Measurements from ENCODE around the gene NBPF12.
A peak's percentile ranks its signal among the peaks of the same experiment; 100 is the strongest.
"Not testable (repeated sequence)": the region's sequence is repeated elsewhere in the genome, so short reads cannot be mapped to it uniquely, and the experiment has no call there.

Gene NBPF12, protein sequence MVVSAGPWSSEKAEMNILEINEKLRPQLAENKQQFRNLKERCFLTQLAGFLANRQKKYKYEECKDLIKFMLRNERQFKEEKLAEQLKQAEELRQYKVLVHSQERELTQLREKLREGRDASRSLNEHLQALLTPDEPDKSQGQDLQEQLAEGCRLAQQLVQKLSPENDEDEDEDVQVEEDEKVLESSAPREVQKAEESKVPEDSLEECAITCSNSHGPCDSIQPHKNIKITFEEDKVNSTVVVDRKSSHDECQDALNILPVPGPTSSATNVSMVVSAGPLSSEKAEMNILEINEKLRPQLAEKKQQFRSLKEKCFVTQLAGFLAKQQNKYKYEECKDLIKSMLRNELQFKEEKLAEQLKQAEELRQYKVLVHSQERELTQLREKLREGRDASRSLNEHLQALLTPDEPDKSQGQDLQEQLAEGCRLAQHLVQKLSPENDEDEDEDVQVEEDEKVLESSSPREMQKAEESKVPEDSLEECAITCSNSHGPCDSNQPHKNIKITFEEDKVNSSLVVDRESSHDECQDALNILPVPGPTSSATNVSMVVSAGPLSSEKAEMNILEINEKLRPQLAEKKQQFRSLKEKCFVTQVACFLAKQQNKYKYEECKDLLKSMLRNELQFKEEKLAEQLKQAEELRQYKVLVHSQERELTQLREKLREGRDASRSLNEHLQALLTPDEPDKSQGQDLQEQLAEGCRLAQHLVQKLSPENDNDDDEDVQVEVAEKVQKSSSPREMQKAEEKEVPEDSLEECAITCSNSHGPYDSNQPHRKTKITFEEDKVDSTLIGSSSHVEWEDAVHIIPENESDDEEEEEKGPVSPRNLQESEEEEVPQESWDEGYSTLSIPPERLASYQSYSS (N-terminal part only)

DNA sequence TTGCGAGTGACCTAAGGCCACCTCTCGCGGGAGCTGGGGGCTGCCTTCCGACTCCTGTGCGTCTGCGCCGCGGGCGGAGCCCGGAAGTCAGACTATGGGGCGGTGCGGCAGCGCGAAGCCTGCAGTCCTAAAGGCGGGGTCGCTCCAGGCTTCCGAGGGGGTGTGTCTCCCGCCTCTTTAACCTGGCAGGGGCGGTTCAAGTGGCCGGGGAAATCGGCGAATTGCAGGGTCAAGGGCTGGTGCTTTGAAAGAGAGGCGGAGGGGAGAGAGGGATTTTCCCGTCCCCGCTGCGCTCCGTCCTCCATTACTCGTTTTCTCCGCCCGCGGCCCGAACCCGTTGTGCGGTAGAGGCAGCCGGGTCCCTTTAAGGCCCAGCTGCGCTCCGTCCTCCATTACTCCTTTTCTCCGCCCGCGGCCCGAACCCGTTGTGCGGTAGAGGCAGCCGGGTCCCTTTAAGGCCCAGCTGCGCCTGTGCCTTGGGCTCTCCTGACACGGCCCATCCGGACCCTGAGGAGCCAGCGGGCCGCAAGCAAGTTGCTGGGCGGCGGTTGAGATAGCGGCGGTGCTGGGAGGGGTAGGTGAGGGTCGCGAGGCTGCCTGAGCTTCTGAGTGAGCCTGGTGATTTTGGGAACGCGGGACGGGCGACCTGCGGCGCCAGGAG, at the start of gene NBPF12:
Gene NBPF12 (plus strand): TSS at position 83 of the 661 bp plus-strand sequence. CDS start 21,820 bp downstream, outside the sequence.
- DNase-seq (ENCODE audit: low read depth, low spot score) = peak; percentile 59

DNA sequence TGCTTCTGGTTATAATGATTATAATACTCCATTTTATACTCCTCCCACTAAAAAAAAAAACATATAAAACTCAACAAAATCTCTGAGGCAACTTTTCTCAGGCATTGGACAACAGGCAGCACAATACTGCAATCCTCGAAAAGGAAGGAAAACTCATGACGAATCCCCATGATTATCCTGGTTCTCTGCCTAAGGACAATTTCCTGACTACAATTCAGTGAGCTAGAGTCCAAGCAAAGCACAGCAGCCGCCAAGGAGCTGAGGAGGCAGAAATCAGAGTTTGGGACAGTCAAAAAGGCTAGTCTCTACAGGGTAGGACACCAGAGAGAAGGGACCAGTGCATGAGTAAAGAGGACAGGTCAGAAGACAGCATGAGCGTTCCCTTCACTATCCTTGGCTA, 46.8 kb upstream of the NBPF12 start:
- not testable (repeated sequence) for DNase-seq (ENCODE audit: low read depth, low spot score)

DNA sequence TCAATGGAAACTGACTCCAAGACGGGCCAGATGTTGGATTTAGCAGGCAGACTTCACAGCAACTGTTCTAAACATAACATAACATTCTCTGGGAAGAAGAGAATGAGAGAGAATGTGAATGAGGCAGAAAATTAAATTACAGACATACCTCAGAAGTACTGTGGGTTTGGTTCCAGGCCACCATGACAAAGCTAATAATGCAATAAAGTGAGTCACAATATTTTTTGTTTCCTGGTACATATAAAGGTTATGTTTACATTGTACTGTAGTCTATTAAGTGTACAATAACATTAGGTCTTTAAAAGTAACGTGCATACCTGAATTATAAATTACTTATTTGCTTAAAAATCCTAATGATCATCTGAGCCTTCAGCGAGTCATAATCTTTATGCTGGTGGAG, 45.8 kb upstream of the NBPF12 start:
- not testable (repeated sequence) for DNase-seq (ENCODE audit: low read depth, low spot score)

DNA sequence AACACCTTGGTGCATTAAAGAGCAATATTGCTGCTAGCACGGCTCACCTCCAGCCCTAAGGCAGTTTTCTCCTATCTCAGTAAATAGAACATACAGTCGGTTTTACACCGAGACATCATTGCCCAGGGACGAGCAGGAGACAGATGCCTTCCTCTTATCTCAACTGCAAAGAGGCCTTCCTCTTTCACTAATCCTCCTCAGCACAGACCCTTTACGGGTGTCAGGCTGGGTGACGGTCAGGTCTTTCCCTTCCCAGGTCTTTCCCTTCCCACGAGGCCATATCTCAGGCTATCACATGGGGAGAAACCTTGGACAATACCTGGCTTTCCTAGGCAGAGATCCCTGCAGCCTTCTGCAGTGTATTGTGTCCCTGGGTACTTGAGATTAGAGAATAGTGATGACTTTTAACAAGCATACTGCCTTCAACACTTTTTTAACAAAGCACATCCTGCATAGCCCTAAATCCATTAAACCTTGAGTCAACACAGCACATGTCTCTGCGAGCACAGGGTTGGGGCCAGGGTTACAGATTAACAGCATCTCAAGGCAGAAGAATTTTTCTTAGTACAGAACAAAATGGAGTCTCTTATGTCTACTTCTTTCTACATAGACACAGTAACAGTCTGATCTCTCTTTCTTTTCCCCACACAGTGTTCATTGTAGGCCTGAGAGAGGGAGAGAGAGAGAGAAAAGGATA, 30.4 kb upstream of the NBPF12 start:
- DNase-seq (ENCODE audit: low read depth, low spot score) = not testable (repeated sequence)

DNA sequence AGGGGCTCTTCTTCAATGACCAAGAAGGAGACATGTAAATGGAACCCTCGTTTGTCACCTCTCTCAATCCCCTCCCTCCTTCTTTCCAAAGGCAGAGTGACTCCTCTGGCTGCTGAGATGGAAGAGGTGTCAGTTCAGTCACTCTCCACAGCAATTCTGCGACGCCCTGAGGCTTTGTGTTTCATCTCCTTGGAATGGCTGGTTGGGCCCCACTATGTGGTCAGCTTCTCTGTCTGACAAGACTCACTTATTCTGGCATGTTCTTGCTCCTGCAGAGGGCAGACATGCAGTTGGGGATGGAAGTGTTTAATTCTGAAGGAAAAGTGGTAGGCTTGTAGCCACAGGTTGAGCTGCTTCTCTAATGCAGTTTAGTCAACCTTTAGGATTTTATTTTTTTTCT, 25.1 kb upstream of the NBPF12 start:
- not testable (repeated sequence) for DNase-seq (ENCODE audit: low read depth, low spot score)

DNA sequence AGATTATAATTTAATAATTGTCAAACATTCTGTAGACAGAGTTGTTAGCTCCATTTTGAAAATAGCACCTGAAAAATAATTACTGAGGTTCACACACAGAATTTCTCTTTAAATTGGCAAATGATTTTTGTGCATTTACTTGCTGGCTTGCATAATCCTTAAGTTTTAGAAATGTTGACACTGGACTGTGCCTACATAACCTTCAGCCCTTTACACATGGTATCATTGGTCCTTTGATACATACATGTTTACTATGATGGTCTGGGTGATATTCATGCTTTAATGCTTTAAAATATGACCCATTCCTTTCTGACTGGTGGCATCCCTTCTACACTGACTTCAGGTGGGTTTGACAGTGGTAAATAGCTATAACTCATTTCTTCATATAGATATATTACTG, 17.3 kb upstream of the NBPF12 start:
- DNase-seq (ENCODE audit: low read depth, low spot score) = not testable (repeated sequence)

DNA sequence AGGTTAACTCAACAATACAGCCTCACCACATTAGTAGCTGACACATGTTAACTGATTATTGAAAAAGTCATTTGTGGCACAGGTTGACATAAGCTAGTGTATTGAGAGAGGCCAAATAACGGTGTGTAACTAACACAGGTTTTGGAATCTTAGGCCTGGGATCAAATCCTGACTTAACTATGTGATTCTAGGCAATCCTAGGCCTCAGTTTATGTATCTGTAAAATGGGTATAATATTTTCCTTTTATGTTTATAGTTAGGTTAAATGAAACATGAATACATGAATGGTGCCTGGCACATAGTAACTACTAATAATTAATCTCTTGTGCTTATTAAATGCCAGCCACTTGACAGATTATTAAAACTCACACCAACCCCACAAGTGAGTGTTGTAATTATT, 15.5 kb upstream of the NBPF12 start:
- not testable (repeated sequence) for DNase-seq (ENCODE audit: low read depth, low spot score)

DNA sequence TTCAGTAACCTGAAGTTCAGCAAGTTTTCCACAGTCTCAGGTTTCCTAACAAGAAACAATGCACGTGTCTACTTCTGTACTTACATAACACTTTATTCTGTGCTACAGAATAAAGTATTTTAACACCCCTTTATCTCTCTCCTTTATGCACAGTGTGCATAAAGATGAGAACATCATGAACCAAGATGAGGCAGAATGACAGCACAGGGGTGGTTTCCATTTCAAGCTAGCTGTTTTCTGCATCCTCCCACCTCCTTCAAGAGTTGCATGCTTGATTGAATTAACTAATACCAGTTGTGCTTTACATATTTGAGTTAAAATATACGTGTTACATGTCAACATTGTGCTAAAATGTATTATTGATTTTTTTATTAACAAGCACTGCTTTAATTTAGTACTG, 14.0 kb upstream of the NBPF12 start:
- DNase-seq (ENCODE audit: low read depth, low spot score) = not testable (repeated sequence)

DNA sequence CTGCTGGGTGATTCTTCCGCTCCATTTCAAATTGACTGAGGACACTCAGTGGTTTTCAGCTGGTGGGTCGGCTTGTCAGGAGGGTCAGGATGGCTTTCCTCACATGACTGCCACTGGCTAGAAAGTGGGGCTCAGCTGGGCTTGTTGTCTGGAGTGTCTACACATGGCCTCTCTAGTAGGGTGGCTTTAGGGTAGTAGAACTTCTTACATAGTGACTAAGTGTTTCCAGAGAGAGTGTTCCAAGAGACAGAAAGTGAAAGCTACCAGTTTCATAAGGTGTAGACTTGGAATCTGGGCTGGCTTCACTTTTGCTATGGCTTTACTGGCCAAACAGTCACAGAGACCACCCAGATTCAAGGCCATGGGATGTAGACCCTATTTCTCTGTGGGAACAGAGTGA, 11.7 kb upstream of the NBPF12 start:
- not testable (repeated sequence) for DNase-seq (ENCODE audit: low read depth, low spot score)

DNA sequence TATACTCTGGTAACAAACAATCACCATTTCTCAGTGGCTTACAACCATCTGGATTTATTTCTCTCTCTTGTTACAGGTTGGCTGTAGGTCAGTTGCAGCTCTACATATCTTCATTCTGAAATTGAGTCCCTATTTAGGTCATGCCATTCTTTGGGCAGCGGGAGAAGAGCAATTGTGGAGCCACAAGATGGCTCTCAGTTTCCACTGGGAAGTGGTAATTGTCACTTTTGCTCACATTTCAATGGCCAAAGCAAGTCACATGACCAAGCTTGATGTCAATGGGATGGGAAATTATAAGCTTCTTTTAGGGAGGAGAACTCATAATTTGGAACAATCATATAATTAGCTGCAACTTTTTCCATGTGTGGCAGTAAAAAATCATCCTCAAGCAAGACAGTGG, 7.9 kb upstream of the NBPF12 start:
- not testable (repeated sequence) for DNase-seq (ENCODE audit: low read depth, low spot score)

DNA sequence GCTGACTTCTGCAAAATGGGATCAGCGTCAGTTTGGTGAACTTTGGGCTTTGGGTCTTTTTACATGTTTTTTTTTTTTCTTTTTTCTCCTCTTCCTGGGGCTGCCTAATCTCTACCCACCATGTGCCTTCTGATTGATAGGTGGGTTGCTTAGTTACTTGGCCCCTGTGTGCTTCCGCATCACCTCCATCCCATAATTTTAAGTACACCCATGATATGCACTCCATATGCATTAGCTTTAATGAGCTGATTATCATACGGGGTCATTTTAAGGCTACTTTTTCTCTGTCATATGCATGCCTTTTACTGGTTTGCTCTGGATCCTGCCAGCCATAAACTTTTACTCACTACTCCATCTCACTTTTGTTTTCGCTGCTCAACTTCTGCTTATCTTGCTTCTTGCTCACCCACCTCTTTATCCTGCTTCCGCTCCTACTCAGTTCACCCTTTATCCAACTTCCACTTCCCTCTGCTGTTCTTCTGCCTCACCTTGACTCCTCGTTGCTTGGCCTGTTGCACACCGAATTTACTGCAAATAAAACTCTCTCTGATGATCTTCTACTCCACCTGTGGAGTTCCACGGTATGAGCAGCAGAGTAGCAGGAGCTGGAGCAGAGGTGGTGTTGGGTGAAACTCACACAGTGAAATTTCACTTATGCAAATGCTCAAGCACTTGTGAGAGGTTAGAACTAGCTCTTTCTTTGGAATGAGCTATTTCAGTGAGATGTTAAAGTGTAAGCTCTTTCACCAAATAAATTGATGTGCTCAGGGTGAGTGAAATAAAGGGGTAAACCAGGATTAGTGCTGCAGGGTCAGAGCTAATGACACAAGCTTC, 3.5 kb upstream of the NBPF12 start:
- DNase-seq (ENCODE audit: low read depth, low spot score) = not testable (repeated sequence)

GRCh38 chr1:146937462-146937861, 662 bp upstream of the NBPF12 start:
- not testable (repeated sequence) for DNase-seq (ENCODE audit: low read depth, low spot score)

- DNase-seq (ENCODE audit: low read depth, low spot score) = not testable (repeated sequence)
Measured at GRCh38 chr1:146938927-146939786, 1.0 kb downstream of the NBPF12 start.

- DNase-seq (ENCODE audit: low read depth, low spot score) = not testable (repeated sequence)
Measured at GRCh38 chr1:146940293-146940692, 2.2 kb downstream of the NBPF12 start.

DNA sequence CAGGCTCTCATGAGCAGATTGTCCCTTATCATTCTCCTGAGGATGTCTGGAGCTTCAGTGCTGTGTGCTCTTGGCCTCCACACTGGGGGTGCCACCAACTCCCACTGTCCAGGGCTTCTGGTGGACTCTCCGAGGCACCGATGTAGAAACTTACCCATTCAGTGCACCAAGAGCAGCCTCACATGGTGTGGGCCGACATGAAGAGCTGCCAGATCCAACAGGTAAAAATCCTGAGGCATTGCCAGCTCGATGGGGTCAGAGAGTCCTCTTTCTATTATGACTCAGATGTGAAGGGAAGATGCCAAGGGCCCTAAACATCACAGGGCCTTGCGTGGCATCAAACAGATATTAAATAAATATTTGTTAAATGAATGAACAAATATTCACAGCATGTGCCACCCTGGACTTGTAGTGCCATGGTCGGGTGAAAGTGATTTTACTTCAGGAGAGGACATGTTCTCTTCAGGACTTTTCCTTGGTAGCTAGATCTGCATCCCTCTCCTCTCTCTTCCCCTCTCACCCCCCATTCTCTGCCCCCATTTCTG, 5.3 kb downstream of the NBPF12 start:
- DNase-seq (ENCODE audit: low read depth, low spot score) = not testable (repeated sequence)

- DNase-seq (ENCODE audit: low read depth, low spot score) = not testable (repeated sequence)
Measured at GRCh38 chr1:146948127-146948526, 10.0 kb downstream of the NBPF12 start.

DNA sequence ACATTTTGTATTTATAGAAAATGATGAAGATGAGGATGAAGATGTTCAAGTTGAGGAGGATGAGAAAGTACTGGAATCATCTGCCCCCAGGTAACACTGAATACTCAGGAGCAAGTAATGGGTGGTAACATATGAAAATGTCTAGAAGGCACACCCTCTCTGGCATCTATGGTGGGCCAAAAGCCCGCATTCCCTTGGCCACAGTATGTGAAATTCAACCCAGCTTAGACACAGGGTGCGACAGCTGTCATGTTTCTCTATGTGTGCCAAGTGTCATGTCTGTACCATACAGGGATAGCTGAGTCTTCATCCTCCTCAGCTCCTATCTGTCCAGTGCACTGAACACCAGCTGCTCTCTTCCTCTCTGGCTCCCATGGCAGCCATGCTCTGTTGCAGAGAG, 26.2 kb downstream of the NBPF12 start:
- not testable (repeated sequence) for DNase-seq (ENCODE audit: low read depth, low spot score)

DNA sequence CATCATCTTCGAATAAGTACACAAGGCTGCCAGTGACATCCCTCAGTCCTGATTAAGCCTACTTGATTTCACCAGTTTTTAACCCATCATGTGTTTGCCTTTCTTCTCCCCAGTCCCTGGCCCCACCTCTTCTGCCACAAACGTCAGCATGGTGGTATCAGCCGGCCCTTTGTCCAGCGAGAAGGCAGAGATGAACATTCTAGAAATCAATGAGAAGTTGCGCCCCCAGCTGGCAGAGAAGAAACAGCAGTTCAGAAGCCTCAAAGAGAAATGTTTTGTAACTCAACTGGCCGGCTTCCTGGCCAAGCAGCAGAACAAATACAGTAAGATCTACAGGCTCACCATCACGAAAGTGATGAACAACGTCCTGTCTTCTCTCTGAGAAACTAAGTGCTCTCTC, 28.2 kb downstream of the NBPF12 start:
- DNase-seq (ENCODE audit: low read depth, low spot score) = not testable (repeated sequence)

GRCh38 chr1:146970656-146971055, 32.5 kb downstream of the NBPF12 start:
- DNase-seq (ENCODE audit: low read depth, low spot score) = not testable (repeated sequence)
